K562 (cell line): ENCODE measurements around the gene RAD21L1. TPM values are rescaled to one million over a fixed set of nuclear protein-coding genes. Genes with fewer than 3 reads are reported as not detected.
A peak's percentile ranks its signal among the peaks of the same experiment; 100 is the strongest.

Source experiments
- AFF1 ChIP-seq, 2 experiments: fragments of 450-650 bp; IDR thresholded peaks; 2 replicates each; pipeline ENCODE4 v1.6.1; 2018; ENCODE audit warnings: mild to moderate bottlenecking in 2 of 2, low read depth in 1 of 2; ENCODE audit not compliant: partially characterized antibody in 2 of 2
- CGGBP1 ChIP-seq: fragments of 250-450 bp; sonication (Bioruptor Pico); IDR thresholded peaks from 2 replicates; pipeline ENCODE4 v1.9.0; 2021; ENCODE audit warnings: mild to moderate bottlenecking
- CREB5 ChIP-seq: fragments of 250-450 bp; sonication (Bioruptor Pico); IDR thresholded peaks from 2 replicates; pipeline ENCODE4 v1.5.0; 2020; ENCODE audit warnings: mild to moderate bottlenecking
- ETV5 ChIP-seq: sonication (generic); formaldehyde crosslinking; IDR thresholded peaks from 2 replicates; pipeline ENCODE4 v1.4.0; 2020; ENCODE audit warnings: low read depth, mild to moderate bottlenecking, missing genetic modification reagents
- FOXP1 ChIP-seq: sonication (generic); formaldehyde crosslinking; IDR thresholded peaks from 2 replicates; pipeline ENCODE4 v1.8.0; 2022; ENCODE audit warnings: mild to moderate bottlenecking, missing genetic modification reagents
- HMGN3 ChIP-seq: IDR thresholded peaks from 2 replicates; pipeline ENCODE4 v1.6.1; 2011; ENCODE audit warnings: borderline replicate concordance, low read depth, mild to moderate bottlenecking, mixed read lengths, low read length; ENCODE audit not compliant: insufficient read length; ENCODE audit errors: extremely low read depth
- IRF1 ChIP-seq: sonication (generic); formaldehyde crosslinking; IDR thresholded peaks from 2 replicates; pipeline ENCODE4 v1.8.0; 2022; ENCODE audit warnings: missing genetic modification reagents, mild to moderate bottlenecking, borderline replicate concordance
- LCOR ChIP-seq: sonication (generic); formaldehyde crosslinking; IDR thresholded peaks from 2 replicates; pipeline ENCODE4 v1.8.0; 2022; ENCODE audit warnings: mild to moderate bottlenecking, missing genetic modification reagents
- MAZ ChIP-seq, 2 experiments: fragments of 450-650 bp in 1 of 2; sonication (generic) in 1 of 2; formaldehyde crosslinking; IDR thresholded peaks in 1 of 2; conservative IDR thresholded peaks in 1 of 2; 2 replicates each; pipeline versions ENCODE4 v1.4.0 to v1.5.0; 2020; ENCODE audit warnings: mild to moderate bottlenecking in 1 of 2, missing genetic modification reagents in 1 of 2
- MTA2 ChIP-seq: fragments of 450-650 bp; IDR thresholded peaks from 2 replicates; pipeline ENCODE4 v1.6.1; 2016; ENCODE audit warnings: low read depth
- NFRKB ChIP-seq: fragments of 450-650 bp; IDR thresholded peaks from 2 replicates; pipeline ENCODE4 v1.6.1; 2016; ENCODE audit warnings: low read depth
- PHF8 ChIP-seq: fragments of 200-600 bp; sonication (generic); IDR thresholded peaks from 2 replicates; pipeline ENCODE4 v1.6.1; 2012; ENCODE audit warnings: mixed run types, mild to moderate bottlenecking, inconsistent platforms, low read length, moderate library complexity, borderline replicate concordance
- RFX1 ChIP-seq: fragments of 450-650 bp; IDR thresholded peaks from 2 replicates; pipeline ENCODE4 v1.6.1; 2016; ENCODE audit warnings: mild to moderate bottlenecking, moderate library complexity
- RFX5 ChIP-seq: IDR thresholded peaks from 2 replicates; pipeline ENCODE4 v1.6.1; 2011; ENCODE audit warnings: low read depth, mild to moderate bottlenecking, improper control_type of control experiment, low read length
- SNIP1 ChIP-seq: fragments of 450-650 bp; IDR thresholded peaks from 2 replicates; pipeline ENCODE4 v1.7.1; 2017; ENCODE audit warnings: low read depth, mild to moderate bottlenecking
- SRF ChIP-seq, 2 experiments: fragments of 250-450, 450-650 bp in 1 of 2; sonication (Bioruptor Pico) in 1 of 2; sonication (generic) in 1 of 2; formaldehyde crosslinking; IDR thresholded peaks; 2 replicates each; pipeline versions ENCODE4 v1.5.0 to v1.5.1; 2020 to 2022; ENCODE audit warnings: mild to moderate bottlenecking in 1 of 2, missing genetic modification reagents in 1 of 2
- ZKSCAN3 ChIP-seq: fragments of 250-450 bp; sonication (Bioruptor Pico); IDR thresholded peaks from 2 replicates; pipeline ENCODE4 v1.4.0; 2020
- ZNF23 ChIP-seq: fragments of 250-450 bp; sonication (Bioruptor Pico); IDR thresholded peaks from 2 replicates; pipeline ENCODE4 v1.4.0; 2020; ENCODE audit warnings: mild to moderate bottlenecking
- ZNF316 ChIP-seq: fragments of 450-650 bp; IDR thresholded peaks from 2 replicates; pipeline ENCODE4 v1.6.1; 2016
- ZNF324 ChIP-seq: fragments of 250-450 bp; sonication (Bioruptor Pico); IDR thresholded peaks from 2 replicates; pipeline ENCODE4 v1.4.0; 2020; ENCODE audit warnings: mild to moderate bottlenecking
- ZNF431 ChIP-seq: sonication (generic); formaldehyde crosslinking; IDR thresholded peaks from 2 replicates; pipeline ENCODE4 v1.8.0; 2022; ENCODE audit warnings: mild to moderate bottlenecking, missing genetic modification reagents
- ZNF57 ChIP-seq: fragments of 450-650 bp; formaldehyde crosslinking; IDR thresholded peaks from 2 replicates; pipeline ENCODE4 v1.4.0; 2020; ENCODE audit warnings: mild to moderate bottlenecking, moderate library complexity
- ZNF77 ChIP-seq: fragments of 250-450 bp; sonication (Bioruptor Pico); IDR thresholded peaks from 2 replicates; pipeline ENCODE4 v1.5.0; 2020
- ZNF785 ChIP-seq: fragments of 250-450 bp; sonication (Bioruptor Pico); IDR thresholded peaks from 2 replicates; pipeline ENCODE4 v1.4.0; 2020; ENCODE audit warnings: mild to moderate bottlenecking
- polyA plus RNA-seq, 8 experiments: library from polyadenylated mRNA; depleted of rRNA in 4 of 8; stranded (reverse) in 5 of 8; unstranded in 3 of 8; fragments of >200 nt; fragmentation: Nextera tagmentation in 2 of 8; fragmentation: Illumina TruSeq in 1 of 8; extraction: Ambion mirVana in 2 of 8; extraction: Trizol in 1 of 8; gene quantifications; 2 replicates each; pipeline versions ENCODE4 v1.2.1 to v1.2.3, GENCODE V29; 2011 to 2014; ENCODE audit warnings: inconsistent platforms in 1 of 8, missing spikeins in 1 of 8
- total RNA-seq, 7 experiments: library from RNA; depleted of rRNA in 6 of 7; stranded (reverse); fragments of >200 nt in 6 of 7; fragmentation: Illumina TruSeq in 2 of 7; extraction: Trizol in 2 of 7; gene quantifications; 2 replicates each; pipeline versions ENCODE4 v1.2.1 to v1.2.3, GENCODE V29; 2011 to 2021; ENCODE audit warnings: low replicate concordance in 1 of 7

The RAD21L1 gene
- total and polyA plus RNA-seq, 9 of the 15 experiments (the other 6 are each of a cell fraction or from before 2014, with no cell fraction given): 0.17 to 1.7 (median 0.45) TPM; not detected in 1

GRCh38 chr20:1187605-1188171 is 38.2 kb upstream of the RAD21L1 start (continued):
- TF ChIP-seq AFF1 (IDR thresholded peaks at IDR 0.05; ENCODE audit: low read depth in 1 of 2, partially characterized antibody in 2 of 2): peak in 1 of 2 experiments; percentile 74
- no peak for TF ChIP-seq ZNF77 (CRISPR knock-in tag)
- TF ChIP-seq ZNF23: no peak
- no peak for TF ChIP-seq FOXP1 (CRISPR knock-in tag)
- no peak for TF ChIP-seq PHF8
- peak in 1 of 2 experiments; percentile 59; a peak in 2 of 4 replicates for TF ChIP-seq MAZ (CRISPR knock-in tag; conservative IDR thresholded peaks at IDR 0.05 in 1 of 2, IDR thresholded peaks at IDR 0.05 in 1 of 2)
- peak; percentile 44; the same call in 1 of the 2 replicates for TF ChIP-seq ZNF316
- TF ChIP-seq ZNF431: no peak
- TF ChIP-seq LCOR (CRISPR knock-in tag): no peak
- TF ChIP-seq ZNF57 (CRISPR knock-in tag): no peak
- TF ChIP-seq MTA2: peak; percentile 45
- TF ChIP-seq RFX5: no peak
- no peak for TF ChIP-seq CREB5 (CRISPR knock-in tag)
- TF ChIP-seq ETV5 (CRISPR knock-in tag): peak; percentile 63
- no peak for TF ChIP-seq NFRKB
- TF ChIP-seq RFX1: peak; percentile 92
- no peak for TF ChIP-seq ZKSCAN3 (CRISPR knock-in tag)
- TF ChIP-seq SNIP1: no peak
- 0 out of 4 replicates have a peak, but pooled peaks of 1 of the 2 experiments have one; percentile 19 for TF ChIP-seq SRF (CRISPR knock-in tag; IDR thresholded peaks at IDR 0.05)
- no peak for TF ChIP-seq ZNF785 (CRISPR knock-in tag)
- TF ChIP-seq HMGN3: peak; percentile 41
- TF ChIP-seq IRF1 (CRISPR knock-in tag): no peak
- no peak for TF ChIP-seq CGGBP1 (CRISPR knock-in tag)
- no peak for TF ChIP-seq ZNF324 (CRISPR knock-in tag)
